DND-41 (cell line): Measurements from ENCODE around the gene SETD9.

Experiments
- ATAC-seq: fragments of 200-7000 bp; cut with Tn5 transposase; 3 replicates; pipeline ENCODE4 v1.9.1; 2021; ENCODE audit warnings: low read depth; ENCODE audit not compliant: insufficient read depth
- DNase-seq: peaks from one replicate; pipeline ENCODE4 v3.0.0-alpha.2; 2020
- H2AFZ ChIP-seq: 2 replicates; pipeline ENCODE4 v1.6.0; 2012; ENCODE audit warnings: low read depth, low read length
- H3K27ac ChIP-seq: 2 replicates; pipeline ENCODE4 v1.5.1; 2012; ENCODE audit warnings: low read length, inconsistent platforms
- H3K27me3 ChIP-seq: fragments of 200-600 bp; sonication (generic); 2 replicates; pipeline ENCODE4 v1.6.0; 2012; ENCODE audit warnings: low read length, mild to moderate bottlenecking, inconsistent platforms; ENCODE audit not compliant: insufficient read depth, poor library complexity
- H3K36me3 ChIP-seq: 2 replicates; pipeline ENCODE4 v1.5.1; 2012; ENCODE audit warnings: low read length, inconsistent platforms; ENCODE audit not compliant: insufficient read depth
- H3K4me1 ChIP-seq: 2 replicates; pipeline ENCODE4 v1.5.1; 2012; ENCODE audit warnings: mild to moderate bottlenecking, low read length; ENCODE audit not compliant: insufficient read depth
- H3K4me2 ChIP-seq: 2 replicates; pipeline ENCODE4 v1.6.0; 2012; ENCODE audit warnings: mild to moderate bottlenecking, moderate library complexity, low read length, inconsistent platforms; ENCODE audit not compliant: insufficient read depth
- H3K4me3 ChIP-seq, 2 experiments: fragments of 200-600 bp in 1 of 2; shearing (Covaris generic) in 1 of 2; 2 replicates each; pipeline ENCODE4 v1.5.1; 2012 to 2016; ENCODE audit warnings: inconsistent platforms in 2 of 2, low read length in 2 of 2, mild to moderate bottlenecking in 2 of 2, low read depth in 1 of 2, moderate library complexity in 1 of 2
- H3K79me2 ChIP-seq: 2 replicates; pipeline ENCODE4 v1.6.0; 2012; ENCODE audit warnings: low read length, inconsistent platforms; ENCODE audit not compliant: insufficient read depth
- H3K9ac ChIP-seq: 2 replicates; pipeline ENCODE4 v1.6.0; 2012; ENCODE audit warnings: low read depth, mild to moderate bottlenecking, inconsistent platforms, low read length, moderate library complexity
- H3K9me3 ChIP-seq: 2 replicates; pipeline ENCODE4 v1.5.1; 2012; ENCODE audit warnings: low read length, moderate library complexity, mild to moderate bottlenecking, inconsistent platforms; ENCODE audit not compliant: insufficient read depth, severe bottlenecking
- H4K20me1 ChIP-seq: 2 replicates; pipeline ENCODE4 v1.6.0; 2012; ENCODE audit warnings: low read length; ENCODE audit not compliant: insufficient read depth
- CTCF ChIP-seq: IDR thresholded peaks from 2 replicates; pipeline ENCODE4 v1.5.1; 2012; ENCODE audit warnings: borderline replicate concordance, low read length, moderate library complexity, mild to moderate bottlenecking; ENCODE audit not compliant: poor library complexity, severe bottlenecking; ENCODE audit errors: extremely low read depth
- EZH2 ChIP-seq: IDR thresholded peaks from 3 replicates; pipeline ENCODE4 v1.6.1; 2012; ENCODE audit warnings: borderline replicate concordance, low read depth, mild to moderate bottlenecking, moderate library complexity, low read length, inconsistent platforms; ENCODE audit not compliant: severe bottlenecking

SETD9 gene

GRCh38 chr5:56962286-56962685, 52.9 kb downstream of the SETD9 start:
- no peak overlapping the region for H3K27ac ChIP-seq
- H3K79me2 ChIP-seq: no peaks in the 10 kb centered on the region
- H4K20me1 ChIP-seq: no peaks in the 10 kb centered on the region
- DNase-seq (no peak), ATAC-seq (no peak)
- TF ChIP-seq EZH2 (no peak), CTCF (no peak)
- H3K9ac ChIP-seq: no peak overlapping the region
- H3K4me3 ChIP-seq: no peak overlapping the region
- H3K27me3 ChIP-seq: peaks cover 56% of the 10 kb centered on the region
- no peaks in the 10 kb centered on the region for H3K4me1 ChIP-seq
- no peak overlapping the region for H2AFZ ChIP-seq
- no peak overlapping the region for H3K4me2 ChIP-seq
- H3K36me3 ChIP-seq: no peaks in the 10 kb centered on the region
- no peaks in the 10 kb centered on the region for H3K9me3 ChIP-seq

DNA sequence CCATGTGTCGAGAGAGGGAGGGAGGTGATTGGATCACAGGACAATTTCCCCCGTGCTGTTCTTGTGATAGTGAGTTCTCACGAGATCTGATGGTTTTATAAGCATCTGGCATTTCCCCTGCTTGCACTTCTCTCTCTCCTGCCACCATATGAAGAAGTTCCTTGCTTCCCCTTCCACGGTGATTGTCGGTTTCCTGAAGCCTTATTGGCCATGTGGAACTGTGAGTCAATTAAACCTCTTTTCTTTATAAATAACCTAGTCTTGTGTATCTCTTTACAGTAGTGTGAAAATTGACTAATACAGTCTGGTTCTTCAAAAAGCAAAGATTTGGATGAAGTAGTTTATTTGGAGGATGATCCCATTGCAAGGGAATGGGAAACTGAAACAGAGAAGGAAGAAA, 53.9 kb downstream of the SETD9 start:
- H3K9ac ChIP-seq: no peak overlapping the region
- DNase-seq: no peak
- no peak overlapping the region for H2AFZ ChIP-seq
- no peaks in the 10 kb centered on the region for H4K20me1 ChIP-seq
- no peaks in the 10 kb centered on the region for H3K9me3 ChIP-seq
- no peak for TF ChIP-seq CTCF
- no peak for TF ChIP-seq EZH2
- no peaks in the 10 kb centered on the region for H3K36me3 ChIP-seq
- peaks cover 51% of the 10 kb centered on the region for H3K27me3 ChIP-seq
- no peaks in the 10 kb centered on the region for H3K4me1 ChIP-seq
- H3K79me2 ChIP-seq: no peaks in the 10 kb centered on the region
- H3K27ac ChIP-seq: no peak overlapping the region
- H3K4me2 ChIP-seq: no peak overlapping the region
- no peak overlapping the region for H3K4me3 ChIP-seq
- no peak for ATAC-seq

GRCh38 chr5:56964173-56964572, 54.8 kb downstream of the SETD9 start:
- H3K9ac ChIP-seq: no peak overlapping the region
- no peaks in the 10 kb centered on the region for H3K79me2 ChIP-seq
- no peak overlapping the region for H3K4me2 ChIP-seq
- DNase-seq (no peak), ATAC-seq (no peak)
- no peak for TF ChIP-seq EZH2
- TF ChIP-seq CTCF: no peak
- no peaks in the 10 kb centered on the region for H3K36me3 ChIP-seq
- H3K9me3 ChIP-seq: no peaks in the 10 kb centered on the region
- H3K4me1 ChIP-seq: no peaks in the 10 kb centered on the region
- no peak overlapping the region for H3K27ac ChIP-seq
- peaks cover 46% of the 10 kb centered on the region for H3K27me3 ChIP-seq
- H4K20me1 ChIP-seq: no peaks in the 10 kb centered on the region
- H3K4me3 ChIP-seq: no peak overlapping the region
- H2AFZ ChIP-seq: no peak overlapping the region
